ENCODE measurements around the gene EYA4. TPM values are rescaled to one million over a fixed set of nuclear protein-coding genes. Genes with fewer than 3 reads are reported as not detected.

EYA4 gene
- total RNA-seq, 1 experiment from 2014 or later = not detected

GRCh38 chr6:133315811-133316210, 74.7 kb downstream of the EYA4 start:
- CTCF ChIA-PET = interaction anchor here (0.7 kb wide), 1 partner anchor 586 kb away, joined by 9 read pairs; no protein-coding TSS in a partner anchor

GRCh38 chr6:133317704-133318103, 76.5 kb downstream of the EYA4 start:
- ATAC-seq (no peak), DNase-seq (ENCODE audit: low read depth, low spot score) (no peak)
- Histone ChIP-seq H3K4me3 (ENCODE audit: low read depth in 2 of 2, low read length in 2 of 2) (no peak overlapping the region), H3K4me1 (ENCODE audit: control insufficient read depth, insufficient read depth, low read length) (no peaks in the 10 kb centered on the region), H3K27me3 (ENCODE audit: control insufficient read depth, insufficient read depth, low read length) (no peaks in the 10 kb centered on the region), H3K27ac (ENCODE audit: low read length) (no peak overlapping the region), H3K9me3 (ENCODE audit: control insufficient read depth, insufficient read depth, low read depth, low read length) (no peaks in the 10 kb centered on the region), H3K36me3 (ENCODE audit: control insufficient read depth, insufficient read depth, low read length) (no peaks in the 10 kb centered on the region)
- in situ Hi-C loops (cut with HindIII; ENCODE audit: low pct_unique_long_range_greater_than_20kb, low sequenced_read_pairs) (no loop called here), intact Hi-C loops (cut with micrococcal nuclease; ENCODE audit: unreplicated experiment) (no loop called here)
- BruUV-seq (replicated peaks) = no TSS peak
- TF ChIP-seq POLR2AphosphoS5 (IDR thresholded peaks at IDR 0.05; ENCODE audit: low read depth, low read length) = no peak
- TF ChIP-seq CTCF (IDR thresholded peaks at IDR 0.05) = no peak
- no peak for TF ChIP-seq SIN3A (IDR thresholded peaks at IDR 0.05; ENCODE audit: borderline replicate concordance, insufficient read depth, low read depth, low read length)
- no peak for TF ChIP-seq TCF7L2 (IDR thresholded peaks at IDR 0.05; ENCODE audit: low read depth, low read length)
- no peak for TF ChIP-seq REST (IDR thresholded peaks at IDR 0.05; ENCODE audit: insufficient read depth in 1 of 2, low read depth in 2 of 2, low read length in 1 of 2)
- CTCF ChIA-PET = no interaction called here
- POLR2A ChIA-PET = no interaction called here

More at GRCh38 chr6:133315811-133316210, 74.7 kb downstream of the EYA4 start:
- Histone ChIP-seq H3K27me3 (ENCODE audit: control insufficient read depth, insufficient read depth, low read length) (no peaks in the 10 kb centered on the region), H3K4me3 (ENCODE audit: low read depth in 2 of 2, low read length in 2 of 2) (no peak overlapping the region), H3K4me1 (ENCODE audit: control insufficient read depth, insufficient read depth, low read length) (no peaks in the 10 kb centered on the region), H3K27ac (ENCODE audit: low read length) (no peak overlapping the region), H3K9me3 (ENCODE audit: control insufficient read depth, insufficient read depth, low read depth, low read length) (no peaks in the 10 kb centered on the region), H3K36me3 (ENCODE audit: control insufficient read depth, insufficient read depth, low read length) (no peaks in the 10 kb centered on the region)
- TF ChIP-seq REST (IDR thresholded peaks at IDR 0.05; ENCODE audit: insufficient read depth in 1 of 2, low read depth in 2 of 2, low read length in 1 of 2) (no peak), POLR2AphosphoS5 (IDR thresholded peaks at IDR 0.05; ENCODE audit: low read depth, low read length) (no peak), CTCF (IDR thresholded peaks at IDR 0.05) (no peak)
- in situ Hi-C loops (cut with HindIII; ENCODE audit: low pct_unique_long_range_greater_than_20kb, low sequenced_read_pairs) (no loop called here), intact Hi-C loops (cut with micrococcal nuclease; ENCODE audit: unreplicated experiment) (no loop called here)
- BruUV-seq (replicated peaks) = no TSS peak
- DNase-seq (ENCODE audit: low read depth, low spot score) (no peak), ATAC-seq (no peak)
- POLR2A ChIA-PET = no interaction called here

All from Panc1 (cell line).